ENCODE results near the gene DLGAP1.

- TF ChIP-seq TP53 (CRISPR knock-in tag; conservative IDR thresholded peaks at IDR 0.05) (no peak), ZNF7 (CRISPR knock-in tag; IDR thresholded peaks at IDR 0.05) (no peak), ZZZ3 (CRISPR knock-in tag; IDR thresholded peaks at IDR 0.05; ENCODE audit: borderline replicate concordance) (no peak), ZNF3 (CRISPR knock-in tag; IDR thresholded peaks at IDR 0.05) (no peak), FOXA3 (CRISPR knock-in tag; IDR thresholded peaks at IDR 0.05) (no peak), SRF (IDR thresholded peaks at IDR 0.05; ENCODE audit: low read depth, low read length) (no peak), BCL3 (CRISPR knock-in tag; IDR thresholded peaks at IDR 0.05) (no peak), FOXP4 (CRISPR knock-in tag; IDR thresholded peaks at IDR 0.05) (no peak), SP1 (IDR thresholded peaks at IDR 0.05) (no peak), SP1 (CRISPR knock-in tag; IDR thresholded peaks at IDR 0.05) (no peak), E2F1 (CRISPR knock-in tag; IDR thresholded peaks at IDR 0.05) (no peak), ATF5 (CRISPR knock-in tag; IDR thresholded peaks at IDR 0.05; ENCODE audit: low read depth) (no peak)
Measured at GRCh38 chr18:4441098-4441497, 14.0 kb downstream of the DLGAP1 start.

All from HepG2 (cell line).